NCI-H510A treated with DMSO at 0.1 percent for 48 hours (cell line): ENCODE results near the gene STARD13.

Experiments
- DNase-seq: peaks from one replicate; lab custom pipeline; 2025; lab: John Stamatoyannopoulos, UW

STARD13 gene

DNA sequence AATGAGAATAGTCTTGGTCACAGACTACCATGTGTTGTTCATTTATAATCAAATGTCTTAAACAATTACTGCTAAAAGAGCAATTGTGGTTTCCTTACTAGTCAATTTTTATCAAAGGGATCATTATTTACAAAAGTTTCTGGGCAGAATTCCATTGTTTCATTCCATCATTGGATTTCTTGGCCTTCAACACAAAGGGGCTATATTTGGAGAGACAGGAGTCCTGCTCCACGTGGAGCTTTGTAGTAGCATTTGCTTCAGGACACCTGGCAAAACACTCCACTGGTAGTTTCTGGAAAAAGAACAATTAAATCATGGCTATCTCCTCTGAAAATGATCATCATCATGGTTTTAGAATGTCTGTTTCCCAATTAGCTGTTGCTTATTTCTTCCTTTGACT is 22.3 kb upstream of the STARD13 start:
- DNase-seq: no peak

DNA sequence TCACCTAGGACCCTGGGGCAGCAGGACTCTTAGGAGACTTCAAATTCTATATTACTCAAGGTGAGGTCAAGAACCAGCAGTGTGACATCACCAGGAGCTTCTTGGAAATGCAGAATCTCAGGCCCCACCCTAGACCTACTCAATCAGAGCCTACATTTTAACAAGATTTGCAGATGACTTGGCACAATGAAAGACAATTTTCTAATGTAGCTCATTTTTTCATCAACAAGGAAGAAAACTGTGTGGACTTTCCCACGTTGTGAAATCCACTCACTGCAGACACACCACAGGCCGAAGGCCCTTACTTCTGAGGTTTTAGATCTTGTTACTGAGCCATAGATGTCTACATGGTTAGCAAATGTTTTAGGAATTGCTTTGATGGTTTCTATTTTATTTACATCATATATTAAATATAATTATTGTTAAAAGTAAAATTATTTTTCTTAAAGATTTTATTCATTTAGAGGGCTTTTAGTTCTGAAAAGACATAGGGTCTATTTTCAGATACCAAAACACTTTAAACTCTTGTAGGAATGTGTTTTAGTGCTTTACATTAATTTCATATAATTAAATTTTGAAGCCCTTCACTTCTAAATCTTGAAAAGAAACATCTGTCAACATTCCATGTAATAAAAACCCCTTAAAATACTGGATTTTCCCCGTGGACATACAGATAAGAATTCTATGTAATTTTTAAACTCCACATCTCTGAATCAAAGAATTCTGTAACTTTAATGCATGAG is 18.5 kb upstream of the STARD13 start:
- no peak for DNase-seq

DNA sequence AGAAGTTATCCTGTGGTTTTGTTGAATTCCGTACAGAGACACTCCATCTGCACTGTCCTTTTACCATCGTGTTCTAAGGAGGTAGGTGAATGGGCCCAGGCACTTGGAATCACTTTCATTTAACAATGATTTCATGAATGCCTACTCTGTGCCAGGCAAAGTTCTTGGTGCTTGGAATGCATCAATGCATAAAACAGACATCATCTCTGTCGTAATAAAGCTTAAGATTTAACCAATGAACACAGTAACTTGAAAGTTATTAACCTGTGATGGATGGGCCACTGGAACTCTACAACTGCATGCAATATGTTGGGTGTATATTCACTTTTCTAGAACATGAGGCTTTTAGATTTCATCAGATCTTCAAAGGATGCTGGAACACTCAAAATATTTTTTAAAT is 14.1 kb upstream of the STARD13 start:
- DNase-seq: no peak

DNA sequence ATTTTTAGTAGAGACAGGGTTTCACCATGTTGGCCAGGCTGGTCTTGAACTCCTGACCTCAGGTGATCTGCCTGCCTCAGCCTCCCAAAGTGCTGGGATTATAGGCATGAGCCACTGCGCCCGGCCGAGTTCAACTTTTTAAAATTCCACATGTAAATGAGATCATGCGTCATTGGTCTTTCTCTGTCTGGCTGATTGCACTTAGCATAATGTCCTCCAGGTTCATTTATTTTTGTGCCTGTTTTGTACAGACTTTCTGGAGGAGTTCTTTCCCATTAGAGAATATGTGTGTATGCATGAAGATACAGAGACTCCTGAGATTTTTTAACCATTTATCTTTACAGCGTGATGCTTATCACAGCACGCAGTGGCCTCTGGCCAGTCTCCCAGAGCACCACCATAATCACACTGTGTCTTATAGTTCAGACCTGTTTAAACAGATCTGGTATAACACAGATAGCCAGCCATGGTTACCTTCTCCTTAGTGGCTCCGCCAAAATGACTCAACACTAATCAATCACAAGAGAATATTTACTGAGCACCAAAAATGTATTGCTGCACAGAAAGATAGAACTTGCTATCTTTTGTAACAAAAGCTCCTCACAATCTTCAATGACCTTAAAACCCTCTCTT is 11.4 kb upstream of the STARD13 start:
- no peak for DNase-seq

DNA sequence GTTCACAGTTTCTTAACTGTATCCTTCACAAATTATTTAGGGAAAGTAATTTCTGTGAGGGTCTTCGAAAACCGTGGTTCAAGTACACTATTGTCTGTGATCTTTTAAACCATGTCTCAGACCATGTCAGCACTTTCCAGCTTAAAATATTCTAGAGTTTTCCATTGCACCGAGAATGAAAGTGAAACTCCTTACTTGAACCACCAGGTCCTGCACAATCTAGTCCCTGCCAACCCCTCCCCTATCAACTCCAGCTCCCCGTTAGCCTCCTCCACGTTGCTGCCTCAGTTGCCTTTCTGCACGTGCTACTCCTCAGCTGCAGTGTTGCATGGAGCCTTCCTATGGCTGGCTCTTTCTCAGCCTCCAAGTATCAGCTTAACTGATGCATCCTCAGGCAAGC is 7.2 kb upstream of the STARD13 start:
- DNase-seq: no peak

DNA sequence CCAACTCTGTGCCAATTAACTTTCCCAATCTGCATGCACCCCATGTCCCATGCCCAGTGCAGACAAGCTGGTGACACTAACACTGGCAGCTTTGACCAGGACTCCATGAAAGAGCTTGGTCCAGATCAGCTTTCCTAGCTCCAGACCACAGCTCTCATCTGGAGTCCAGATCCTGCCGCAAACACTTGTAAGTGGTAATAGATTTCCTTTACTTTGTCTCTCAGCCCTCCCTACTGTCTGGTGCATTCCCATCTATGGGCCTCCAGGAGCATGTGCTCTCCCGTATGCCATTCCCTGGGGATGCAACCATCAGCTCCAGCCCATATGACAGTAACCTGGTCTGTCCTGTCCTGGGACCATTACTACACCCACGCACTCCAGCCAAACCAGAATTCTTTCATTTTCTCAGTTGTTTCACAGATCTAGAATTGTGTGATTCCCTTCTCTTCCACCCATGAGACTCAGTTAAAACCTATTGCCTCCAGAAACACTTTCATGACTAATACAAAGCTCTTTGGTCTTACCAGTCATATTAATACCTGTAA is 4.9 kb upstream of the STARD13 start:
- no peak for DNase-seq

DNA sequence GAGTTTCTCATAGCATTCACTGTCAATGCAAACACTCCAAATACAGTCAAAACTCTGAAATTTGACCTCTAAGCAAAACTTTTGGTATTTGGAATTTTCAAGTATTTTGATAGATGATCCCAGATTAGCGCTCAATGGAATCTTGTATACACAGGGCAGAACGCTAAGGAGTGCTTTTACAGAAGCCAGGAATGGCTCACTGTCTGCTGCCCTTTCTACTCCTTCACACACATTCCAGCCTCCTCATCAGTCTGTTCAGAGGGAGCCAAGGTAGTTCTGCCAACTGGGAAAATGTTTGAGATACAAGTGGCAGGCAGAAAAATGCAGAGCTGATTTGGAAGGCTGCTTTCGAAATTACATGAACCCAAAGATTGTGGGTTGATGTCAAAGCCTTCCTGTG is 4.4 kb upstream of the STARD13 start:
- no peak for DNase-seq

DNA sequence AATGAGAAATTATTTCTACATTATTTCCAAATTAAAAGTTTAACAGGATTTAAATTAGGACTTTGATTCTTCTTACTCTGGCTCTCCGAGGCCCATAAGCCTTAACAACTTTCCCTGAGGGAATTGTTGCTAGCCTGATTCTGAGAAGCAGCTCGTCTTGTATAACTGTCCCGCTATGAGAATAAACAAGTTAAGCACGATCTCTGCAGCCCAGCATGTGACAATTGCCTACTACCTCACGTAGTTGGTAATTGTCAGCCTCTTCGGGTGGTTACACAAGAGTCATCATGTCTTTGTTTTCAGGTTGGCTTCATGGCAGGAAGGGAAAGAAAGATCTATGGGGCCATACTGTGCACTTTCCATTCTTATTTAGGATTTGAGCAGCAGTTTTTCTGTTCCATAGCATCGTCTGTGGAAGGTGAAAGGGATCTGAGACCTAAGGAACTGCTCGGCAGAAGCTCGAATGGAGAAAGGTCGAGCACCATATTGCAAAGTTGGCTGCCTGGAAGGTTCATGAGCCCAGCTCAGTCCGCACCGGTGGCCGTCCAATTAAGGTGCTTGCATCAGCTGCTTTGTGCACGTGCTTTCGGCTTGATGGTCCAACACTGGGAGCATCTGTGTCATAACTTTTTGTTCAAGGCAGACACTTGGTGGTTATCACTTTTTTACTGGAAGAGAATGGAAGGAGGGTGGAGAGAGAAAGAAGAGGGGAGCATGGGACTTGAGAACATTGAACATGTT is 1.8 kb upstream of the STARD13 start:
- DNase-seq: no peak

DNA sequence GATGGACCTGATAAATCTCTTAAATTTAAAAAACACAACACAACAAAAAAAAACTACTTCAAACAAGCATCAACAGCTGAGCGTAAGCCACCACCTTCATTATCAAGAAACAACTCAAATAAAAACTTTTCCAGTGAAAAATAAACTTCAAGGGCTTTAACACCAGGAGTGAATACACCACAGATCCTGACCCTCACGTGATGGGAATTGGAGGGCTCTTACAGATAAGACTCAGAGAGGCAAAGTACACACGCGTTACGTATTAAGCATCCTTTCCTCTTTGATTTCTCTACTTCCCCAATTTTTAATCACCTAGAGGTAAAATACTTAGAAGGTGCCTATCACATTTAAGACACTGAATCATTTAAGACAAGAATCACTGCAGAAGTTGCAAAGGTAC is 573 bp upstream of the STARD13 start:
- DNase-seq: no peak

DNA sequence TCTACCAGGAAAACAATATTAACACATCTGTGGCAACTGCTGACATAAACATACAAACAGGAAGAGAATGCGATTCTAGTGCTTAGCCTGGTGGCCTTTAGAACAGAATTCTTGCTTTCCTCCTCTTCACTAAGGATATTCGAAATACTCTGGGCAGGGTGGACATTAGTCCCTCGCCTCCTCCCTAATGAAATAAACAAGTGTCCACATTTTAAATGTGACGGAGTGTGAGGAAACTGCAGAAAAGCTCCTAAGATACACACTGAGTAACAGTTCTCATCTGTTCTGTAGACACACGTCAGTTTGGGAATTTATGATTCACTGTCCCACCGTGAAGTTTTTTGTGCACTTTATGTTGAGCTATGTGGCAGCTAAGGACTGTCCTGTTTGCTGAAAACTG is 639 bp downstream of the STARD13 start:
- no peak for DNase-seq

DNA sequence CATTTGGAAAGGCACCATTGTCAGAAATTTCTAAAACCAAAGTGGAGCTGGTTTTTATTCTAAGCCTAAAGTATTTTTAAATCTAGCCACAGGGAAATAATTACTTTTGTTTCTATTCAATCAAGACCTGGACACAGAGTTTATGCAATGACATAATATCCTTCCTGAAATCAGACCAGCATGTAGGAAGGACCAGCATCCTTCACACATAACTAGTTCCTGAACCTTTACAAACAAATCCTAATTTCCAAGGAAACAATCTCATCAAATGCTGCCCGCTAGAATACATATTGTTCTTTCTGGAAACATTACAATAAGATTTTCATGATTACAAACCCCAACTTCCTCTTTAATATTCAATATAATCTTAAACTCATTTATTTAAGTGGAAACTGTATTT is 1.5 kb downstream of the STARD13 start:
- no peak for DNase-seq

DNA sequence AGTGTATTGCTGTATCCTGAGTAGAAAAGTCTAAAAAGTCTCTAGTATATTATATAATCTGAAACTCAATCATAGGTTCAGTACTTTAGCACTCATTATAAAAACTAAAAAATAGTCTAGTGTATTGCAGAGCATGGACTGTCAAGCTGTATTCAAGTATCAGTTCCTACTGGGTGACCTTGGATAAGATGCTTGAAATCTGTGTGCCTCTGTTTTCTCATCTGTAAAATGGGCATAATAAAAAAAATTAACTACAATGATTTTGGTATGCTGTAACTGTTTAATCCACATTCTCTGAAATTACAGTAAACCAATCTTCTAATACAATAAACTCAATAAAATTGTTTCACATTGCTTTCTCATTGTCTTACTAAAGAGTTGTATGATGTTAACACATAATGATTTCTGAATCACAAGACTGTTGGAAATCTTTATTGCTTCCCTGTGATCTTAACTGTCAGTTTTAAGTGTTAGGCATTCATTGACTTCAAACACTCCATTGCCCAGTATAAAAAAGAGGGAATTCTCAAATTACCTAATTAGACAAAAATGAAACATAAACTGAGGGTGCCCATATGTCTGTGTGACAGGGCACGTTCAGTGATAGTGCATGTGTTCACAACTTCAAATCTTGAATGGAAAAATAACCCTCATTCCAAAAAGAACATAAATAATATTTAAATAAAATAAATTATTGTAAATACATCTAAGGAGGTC is 2.2 kb downstream of the STARD13 start:
- DNase-seq: no peak

DNA sequence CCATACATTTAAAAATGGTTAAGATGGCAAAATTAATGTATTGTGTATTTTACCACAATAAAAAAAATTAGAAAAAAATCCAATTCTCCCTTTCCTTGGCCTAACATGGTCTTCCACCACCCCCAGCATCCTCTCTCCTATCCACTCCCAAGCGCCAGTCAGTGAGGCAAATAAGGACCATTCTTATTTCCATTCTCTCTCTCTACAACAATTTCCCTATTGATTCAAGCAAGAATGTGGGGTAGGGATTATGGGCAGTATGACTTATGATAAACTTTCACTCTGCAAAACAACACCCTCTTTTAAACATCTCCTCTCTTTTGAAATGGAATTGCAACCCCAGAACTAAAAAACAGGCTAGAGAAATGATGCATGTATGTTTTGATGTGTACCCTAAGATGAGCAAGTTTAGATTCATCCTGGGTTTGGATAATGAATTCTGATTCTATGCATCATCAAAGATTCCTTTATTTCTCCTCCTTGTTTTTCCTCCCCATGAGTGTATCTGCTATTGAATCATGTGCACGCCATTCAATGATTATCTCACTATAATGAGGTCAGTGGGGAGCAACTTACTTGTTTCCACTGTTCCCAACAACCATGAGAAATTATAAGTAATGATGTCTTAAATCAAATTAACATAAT is 3.5 kb downstream of the STARD13 start:
- DNase-seq: no peak

DNA sequence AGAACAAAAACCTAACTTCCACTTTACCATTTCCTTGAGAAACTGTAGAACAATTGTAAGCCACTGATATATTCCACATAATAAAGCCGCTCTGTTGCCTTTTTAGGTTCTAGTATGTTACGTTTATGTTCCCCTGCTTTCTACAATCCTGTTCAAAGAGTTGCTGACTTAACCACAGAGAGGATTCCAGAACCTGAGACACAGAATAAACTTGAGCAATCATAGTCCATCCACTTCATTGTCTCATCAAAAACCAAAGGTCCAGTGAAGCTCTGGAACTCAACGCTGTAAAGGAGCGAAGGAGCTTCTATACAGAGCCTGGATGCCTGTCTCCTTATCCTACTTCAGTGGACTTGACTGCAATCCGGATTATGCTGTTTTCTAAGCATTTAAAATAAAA is 4.6 kb downstream of the STARD13 start:
- no peak for DNase-seq

DNA sequence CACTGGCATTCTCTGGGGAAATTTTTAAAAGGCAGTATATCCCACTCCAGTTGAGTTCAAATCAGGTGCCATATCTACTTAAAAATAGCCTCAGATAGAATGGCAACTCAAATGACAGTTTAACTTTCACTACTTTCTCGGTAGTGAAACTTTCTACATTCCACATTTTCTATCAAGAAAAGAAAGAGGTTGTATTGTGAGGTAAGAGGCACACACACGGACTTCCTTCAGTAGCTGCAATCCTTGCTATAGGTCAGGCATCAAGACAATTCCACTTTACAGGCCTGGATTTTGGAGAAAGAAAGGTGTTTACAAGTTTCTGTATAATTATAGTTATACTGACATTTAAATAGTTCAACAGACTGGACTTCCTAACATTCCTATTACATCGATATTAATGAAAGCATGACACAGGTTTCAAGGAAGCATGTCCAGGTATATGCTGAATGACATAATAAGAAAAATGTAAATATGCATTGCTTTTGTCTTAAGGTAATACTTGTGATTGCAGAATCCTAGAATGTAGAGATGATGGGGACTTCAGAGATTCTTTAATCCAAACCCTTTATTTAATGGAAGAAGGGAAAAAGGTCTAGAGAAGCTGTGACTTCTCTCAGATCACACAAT is 5.2 kb downstream of the STARD13 start:
- no peak for DNase-seq

DNA sequence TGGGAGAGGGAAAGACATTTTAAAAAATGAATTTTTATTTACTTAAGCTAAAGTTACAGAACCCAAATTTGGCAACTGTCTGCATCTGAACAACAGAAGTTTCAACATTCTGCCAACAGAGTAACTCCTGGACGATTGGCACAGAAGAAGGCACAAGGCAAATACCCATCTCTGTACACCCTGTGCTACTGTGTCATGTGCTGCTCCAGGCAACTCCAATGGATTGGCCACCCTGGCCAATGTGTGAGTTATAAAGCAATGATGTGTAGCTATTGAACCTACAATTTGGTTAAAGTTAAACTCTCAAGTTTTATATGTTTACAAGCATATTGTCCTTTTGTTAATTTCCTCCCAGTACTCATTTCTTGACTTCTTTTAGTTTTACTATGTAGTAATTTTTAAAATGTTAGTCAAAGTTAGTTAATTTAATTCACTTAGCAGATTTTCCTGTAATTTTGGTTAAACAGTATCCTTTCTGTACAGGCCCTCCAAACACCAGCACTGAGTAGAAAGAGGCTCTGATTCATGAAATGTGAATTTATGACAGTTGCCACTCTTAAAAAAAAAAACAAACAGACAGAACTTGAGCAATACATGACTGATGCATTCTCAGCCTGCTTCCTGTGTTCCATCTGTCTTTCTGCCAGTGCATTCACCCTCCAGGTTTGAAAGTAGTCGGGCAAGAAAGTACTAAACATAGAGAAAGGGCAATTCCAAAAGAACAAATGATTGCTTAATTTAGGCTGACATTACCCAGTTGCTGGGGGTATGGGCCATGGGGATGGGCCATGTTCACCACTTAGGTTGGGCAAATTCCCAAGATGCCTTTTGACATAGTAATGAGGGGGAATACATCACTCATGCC is 5.9 kb downstream of the STARD13 start:
- DNase-seq: no peak

DNA sequence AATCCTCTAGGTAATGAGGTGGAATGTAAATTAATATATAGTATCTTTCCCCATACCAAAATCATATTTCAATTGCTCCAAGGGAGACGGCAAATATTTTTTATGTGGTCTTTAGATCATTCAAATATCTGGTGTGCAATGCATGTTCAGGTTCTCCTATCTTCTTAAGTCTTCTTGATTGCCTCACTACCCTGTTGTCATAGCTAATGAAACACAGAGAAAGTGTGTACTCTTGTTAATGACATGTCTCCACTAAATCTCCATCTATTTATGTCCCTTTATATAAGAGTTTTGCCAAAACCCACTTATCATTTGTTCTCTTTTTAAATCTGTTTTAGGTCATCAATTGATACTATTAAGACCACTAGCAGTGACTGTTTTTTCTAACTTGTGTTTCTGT is 6.6 kb downstream of the STARD13 start:
- no peak for DNase-seq

DNA sequence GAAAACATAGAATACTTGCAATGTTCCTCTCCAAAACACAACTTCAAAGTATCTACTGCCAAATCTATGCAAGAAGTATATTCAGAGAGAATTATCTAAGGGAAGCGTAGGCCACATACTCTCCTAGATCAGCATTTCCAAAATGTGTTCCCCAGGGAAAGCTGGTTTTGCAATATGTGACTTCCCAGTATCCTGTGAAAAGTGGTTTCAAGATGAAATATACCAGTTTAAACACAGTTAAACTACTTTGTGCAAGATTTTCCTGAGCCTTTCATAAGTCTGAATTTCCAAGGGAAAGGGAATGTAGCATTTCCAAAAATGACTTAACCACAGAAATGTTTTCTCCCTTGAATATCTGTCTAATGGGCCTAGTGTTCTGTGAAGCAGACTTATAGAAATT is 7.6 kb downstream of the STARD13 start:
- no peak for DNase-seq

DNA sequence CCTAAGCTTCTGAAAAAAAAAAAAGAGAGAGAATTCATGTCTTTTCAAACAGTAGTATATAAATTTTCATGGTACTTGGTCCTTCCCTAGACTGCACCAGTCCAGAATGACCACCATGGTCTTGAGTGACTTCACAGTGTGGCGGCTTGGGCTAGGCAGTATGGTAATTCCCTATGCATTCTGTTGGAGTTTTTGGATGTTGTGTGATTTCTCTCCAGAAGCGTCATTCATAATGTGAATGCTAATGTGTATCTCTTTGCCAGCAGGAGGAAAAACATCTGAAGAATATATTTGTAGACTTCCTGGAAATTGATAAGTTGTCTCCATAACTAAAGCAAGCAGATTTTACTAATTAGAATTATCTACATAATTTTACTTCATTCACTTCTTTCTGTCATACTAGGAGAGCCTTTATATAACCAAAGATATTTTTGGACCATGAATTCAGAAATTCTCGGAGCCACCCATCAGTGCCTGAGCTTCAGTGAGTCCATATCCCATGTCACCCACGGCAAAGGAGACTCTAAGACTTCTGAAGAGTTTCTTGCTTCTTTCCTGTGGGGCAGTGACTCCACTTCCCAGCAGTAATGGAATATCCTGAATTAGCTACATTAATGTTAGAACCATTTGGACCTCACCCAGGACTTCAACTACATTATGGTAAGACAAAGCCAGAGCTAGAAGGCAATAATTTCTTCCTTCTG is 8.4 kb downstream of the STARD13 start:
- no peak for DNase-seq

DNA sequence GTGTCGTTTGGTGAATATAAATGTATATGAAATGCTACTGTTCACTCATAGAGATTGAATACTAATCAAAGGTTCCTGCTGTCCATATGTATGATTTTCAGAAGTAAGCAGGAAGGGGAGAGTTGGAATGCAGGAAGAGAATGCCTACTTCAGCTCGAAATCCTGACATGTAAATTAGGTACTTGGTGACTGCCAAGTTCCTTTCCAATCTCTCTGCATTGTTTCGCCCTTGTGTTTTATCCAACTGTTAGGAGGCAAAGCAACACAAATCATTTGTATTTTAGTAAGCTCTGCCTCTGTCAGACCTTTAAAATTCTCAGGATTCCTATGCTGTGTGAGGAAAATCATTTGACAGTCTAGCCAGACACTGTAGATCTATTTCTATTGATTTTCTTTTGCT is 9.0 kb downstream of the STARD13 start:
- no peak for DNase-seq
